ENCODE measurements around the gene VWDE. TPM values are rescaled to one million over a fixed set of nuclear protein-coding genes. Genes with fewer than 3 reads are reported as not detected.

Gene VWDE
- total and polyA plus RNA-seq, 2 donors (not counting 1 experiment from before 2014, with no cell fraction given) = not detected

DNA sequence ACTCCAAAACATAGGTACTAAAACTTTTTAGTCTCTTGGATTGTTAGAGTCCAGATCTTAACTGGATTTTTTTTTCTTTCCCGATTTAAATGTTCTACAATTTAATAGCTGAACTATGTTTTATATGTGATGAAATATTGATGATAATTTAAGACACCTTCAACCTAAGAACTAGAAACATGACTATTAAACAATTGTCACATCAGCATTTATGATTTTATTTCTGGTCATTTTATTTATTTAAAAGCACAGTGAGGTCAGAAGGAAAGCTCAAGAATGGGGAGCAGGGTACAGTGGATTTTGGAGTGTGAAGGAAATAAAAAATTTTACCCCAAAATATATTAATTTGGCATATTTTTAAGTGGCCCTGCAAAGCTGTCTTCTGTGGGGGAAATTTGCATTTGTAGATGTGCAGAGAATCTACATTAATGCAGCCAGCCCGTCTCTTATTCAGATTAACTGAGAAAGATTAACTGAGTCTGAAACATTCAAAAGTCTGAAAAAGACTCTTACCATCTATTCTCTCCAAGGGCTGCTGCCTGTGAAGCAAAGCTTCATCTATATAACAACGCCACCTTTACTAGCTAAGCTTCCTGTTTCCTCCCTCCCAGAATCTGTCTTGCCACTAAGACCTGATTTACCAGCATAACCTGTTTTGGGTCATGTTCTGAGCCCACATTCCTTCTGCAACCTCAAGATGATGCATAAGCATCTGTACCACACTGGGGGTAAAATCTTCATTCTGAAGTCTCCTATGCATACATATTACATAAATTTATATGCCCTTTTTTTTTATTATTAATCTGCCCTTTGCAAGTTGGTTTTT lies 106.2 kb downstream of the VWDE start:
- CTCF ChIA-PET = interaction anchor here (0.6 kb wide), 1 partner anchor 1511 kb away, joined by 3 read pairs; no protein-coding TSS in a partner anchor
- DNase-seq = no peak
- H3K4me3 Mint-ChIP-seq = no peak overlapping the region
- Histone ChIP-seq H3K36me3 (replicated peaks in 1 of 2; ENCODE audit: control extremely low read depth in 1 of 2, control insufficient read depth in 1 of 2, extremely low read depth in 1 of 2, insufficient read depth in 2 of 2, low read length in 1 of 2) (no peaks in the 10 kb centered on the region), H3K79me2 (ENCODE audit: control insufficient read depth, insufficient read depth, low read length) (no peaks in the 10 kb centered on the region), H4K20me1 (ENCODE audit: control insufficient read depth, insufficient read depth, low read length, poor library complexity, severe bottlenecking) (no peaks in the 10 kb centered on the region), H3K9me3 (ENCODE audit: control extremely low read depth in 1 of 3, control insufficient read depth in 2 of 3, insufficient read depth in 1 of 3, low read length in 2 of 3) (peaks cover 0 to 3% (median 0%) of the 10 kb centered on the region in 3 donors), H3K4me2 (replicated peaks; ENCODE audit: low read depth, low read length, poor library complexity, severe bottlenecking) (no peak overlapping the region), H3K9ac (ENCODE audit: low read length) (no peak overlapping the region), H3K27me3 (replicated peaks in 1 of 4; ENCODE audit: control extremely low read depth in 1 of 4, control insufficient read depth in 3 of 4, insufficient read depth in 4 of 4, low read length in 3 of 4) (no peaks in the 10 kb centered on the region), H3K27ac (ENCODE audit: low read length in 2 of 2) (no peak overlapping the region), H2AFZ (ENCODE audit: insufficient read depth, low read depth, low read length, poor library complexity, severe bottlenecking) (no peak overlapping the region), H3K4me3 (ENCODE audit: control extremely low read depth in 1 of 5, extremely low read depth in 1 of 5, insufficient read depth in 1 of 5, low read depth in 2 of 5, low read length in 4 of 5) (no peak overlapping the region), H3K4me1 (ENCODE audit: control insufficient read depth in 2 of 2, insufficient read depth in 2 of 2, low read length in 2 of 2) (peaks cover 9 to 11% of the 10 kb centered on the region in 2 donors)
- intact Hi-C loops (cut with micrococcal nuclease) = no loop called here
- peaks cover 2% of the 10 kb centered on the region for H3K9me3 Mint-ChIP-seq (ENCODE audit: insufficient read depth)
- H3K27me3 Mint-ChIP-seq = peaks cover 4% of the 10 kb centered on the region
- ATAC-seq (ENCODE audit: low read depth) = no peak
- H3K27ac Mint-ChIP-seq = no peak overlapping the region
- WGBS (ENCODE audit: insufficient coverage) = 65% methylated on average over 2 of the region's 3 CpGs
- H3K4me1 Mint-ChIP-seq = peaks cover 14% of the 10 kb centered on the region
- POLR2A ChIA-PET = interaction anchor here (0.6 kb wide), 1 partner anchor 228 kb away, joined by 7 read pairs; no protein-coding TSS in a partner anchor
- no peak for TF ChIP-seq EZH2 (IDR thresholded peaks at IDR 0.05; ENCODE audit: borderline replicate concordance, insufficient read depth, low read depth, low read length, poor library complexity, severe bottlenecking)
- TF ChIP-seq CTCF (IDR thresholded peaks at IDR 0.05) = no peak

DNA sequence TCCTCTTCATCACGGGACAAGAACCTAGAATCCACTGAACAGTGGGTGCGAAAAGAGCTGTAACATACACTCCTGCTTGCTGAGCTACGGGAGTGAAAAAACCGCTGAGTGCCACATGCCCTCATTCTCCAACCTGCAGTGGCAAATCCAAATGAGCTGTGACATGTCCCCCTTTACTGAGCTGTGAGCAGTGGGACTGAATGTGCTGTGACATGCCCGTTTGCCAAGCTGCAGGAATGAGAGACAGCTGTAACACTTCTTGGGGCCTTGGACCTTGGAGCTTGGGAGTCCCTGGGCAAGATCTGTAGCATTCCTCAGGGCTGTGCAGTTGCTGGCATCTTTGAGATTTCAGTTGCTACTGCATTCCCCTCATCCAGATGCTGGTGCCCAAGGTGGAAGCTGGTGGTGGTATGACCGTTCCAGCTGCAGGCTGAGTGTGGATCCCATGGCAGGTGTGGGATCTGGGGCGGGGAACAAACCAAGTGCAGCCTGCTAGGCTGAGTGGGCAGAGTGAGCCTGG lies 107.6 kb downstream of the VWDE start:
- no peaks in the 10 kb centered on the region for H4K20me1 ChIP-seq (ENCODE audit: control insufficient read depth, insufficient read depth, low read length, poor library complexity, severe bottlenecking)
- intact Hi-C loops (cut with micrococcal nuclease) = no loop called here
- Mint-ChIP-seq H3K9me3 (ENCODE audit: insufficient read depth) (peaks cover 2% of the 10 kb centered on the region), H3K4me3 (no peak overlapping the region), H3K4me1 (peaks cover 14% of the 10 kb centered on the region), H3K27ac (no peak overlapping the region), H3K27me3 (peaks cover 6% of the 10 kb centered on the region)
- no peaks in the 10 kb centered on the region for H3K27me3 ChIP-seq (replicated peaks in 1 of 4; ENCODE audit: control extremely low read depth in 1 of 4, control insufficient read depth in 3 of 4, insufficient read depth in 4 of 4, low read length in 3 of 4)
- H3K9me3 ChIP-seq (ENCODE audit: control extremely low read depth in 1 of 3, control insufficient read depth in 2 of 3, insufficient read depth in 1 of 3, low read length in 2 of 3) = peaks cover 0 to 6% (median 0%) of the 10 kb centered on the region in 3 donors
- no peak overlapping the region for H3K9ac ChIP-seq (ENCODE audit: low read length)
- no peaks in the 10 kb centered on the region for H3K79me2 ChIP-seq (ENCODE audit: control insufficient read depth, insufficient read depth, low read length)
- 90% methylated on average over 7 of the region's 7 CpGs for WGBS (ENCODE audit: insufficient coverage)
- no peaks in the 10 kb centered on the region for H3K36me3 ChIP-seq (replicated peaks in 1 of 2; ENCODE audit: control extremely low read depth in 1 of 2, control insufficient read depth in 1 of 2, extremely low read depth in 1 of 2, insufficient read depth in 2 of 2, low read length in 1 of 2)
- ATAC-seq (ENCODE audit: low read depth) (no peak), DNase-seq (no peak)
- H3K4me3 ChIP-seq (ENCODE audit: control extremely low read depth in 1 of 5, extremely low read depth in 1 of 5, insufficient read depth in 1 of 5, low read depth in 2 of 5, low read length in 4 of 5) = no peak overlapping the region
- CTCF ChIA-PET = interaction anchor here (0.7 kb wide), 1 partner anchor 27 kb away, joined by 3 read pairs; no protein-coding TSS in a partner anchor
- TF ChIP-seq EZH2 (IDR thresholded peaks at IDR 0.05; ENCODE audit: borderline replicate concordance, insufficient read depth, low read depth, low read length, poor library complexity, severe bottlenecking) (no peak), CTCF (IDR thresholded peaks at IDR 0.05) (no peak)
- POLR2A ChIA-PET = no interaction called here
- H2AFZ ChIP-seq (ENCODE audit: insufficient read depth, low read depth, low read length, poor library complexity, severe bottlenecking) = no peak overlapping the region
- H3K27ac ChIP-seq (ENCODE audit: low read length in 2 of 2) = no peak overlapping the region
- peaks cover 9 to 11% of the 10 kb centered on the region in 2 donors for H3K4me1 ChIP-seq (ENCODE audit: control insufficient read depth in 2 of 2, insufficient read depth in 2 of 2, low read length in 2 of 2)
- H3K4me2 ChIP-seq (replicated peaks; ENCODE audit: low read depth, low read length, poor library complexity, severe bottlenecking) = no peak overlapping the region

Data from B cell (primary cell).